GM04503 (cell line): ENCODE results near the gene FAM181A.

ENCODE experiments used
- DNase-seq: peaks from one replicate; pipeline ENCODE4 v3.0.0-alpha.2; 2012; ENCODE audit warnings: low read depth

The FAM181A gene

DNA sequence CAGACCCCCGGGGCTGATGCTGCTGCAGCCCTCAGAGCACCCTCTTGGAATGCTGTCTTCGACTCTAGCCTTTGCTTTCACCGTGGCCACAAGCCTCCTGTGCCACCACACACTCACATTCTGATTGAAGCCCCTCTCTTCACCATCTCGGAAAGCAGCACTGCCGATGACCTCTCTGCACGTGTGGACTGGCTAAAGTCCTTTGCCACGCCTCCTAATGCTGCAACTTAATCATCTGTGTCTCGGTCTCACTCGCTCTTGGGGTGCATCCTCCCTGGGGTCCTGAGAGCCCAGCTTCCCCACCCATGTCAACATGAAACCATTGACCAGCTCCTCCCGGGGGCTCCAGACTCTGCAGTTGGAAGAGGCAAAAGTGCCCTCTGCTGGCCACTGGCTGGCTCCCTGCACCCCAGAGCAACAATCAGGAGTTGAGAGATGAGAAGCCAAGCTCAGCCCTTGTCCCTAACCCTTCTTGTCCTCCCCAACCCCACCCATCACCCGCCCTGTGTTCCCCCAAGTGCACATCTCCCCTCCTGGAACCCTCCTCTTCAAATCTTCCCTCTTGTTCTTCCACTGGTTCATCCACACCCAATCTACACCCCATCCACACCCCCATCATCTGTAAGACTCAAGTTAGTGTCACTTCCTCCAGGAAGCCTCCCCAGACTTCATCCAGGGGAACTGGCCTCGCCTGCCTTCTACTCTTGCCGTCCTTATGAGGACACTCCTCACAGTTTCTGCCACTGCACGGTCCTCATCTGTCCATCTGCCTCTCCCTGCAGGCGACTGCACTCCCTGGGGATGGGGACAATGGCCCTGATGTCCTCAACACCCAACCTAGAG lies 23.6 kb upstream of the FAM181A start:
- DNase-seq, result no peak

DNA sequence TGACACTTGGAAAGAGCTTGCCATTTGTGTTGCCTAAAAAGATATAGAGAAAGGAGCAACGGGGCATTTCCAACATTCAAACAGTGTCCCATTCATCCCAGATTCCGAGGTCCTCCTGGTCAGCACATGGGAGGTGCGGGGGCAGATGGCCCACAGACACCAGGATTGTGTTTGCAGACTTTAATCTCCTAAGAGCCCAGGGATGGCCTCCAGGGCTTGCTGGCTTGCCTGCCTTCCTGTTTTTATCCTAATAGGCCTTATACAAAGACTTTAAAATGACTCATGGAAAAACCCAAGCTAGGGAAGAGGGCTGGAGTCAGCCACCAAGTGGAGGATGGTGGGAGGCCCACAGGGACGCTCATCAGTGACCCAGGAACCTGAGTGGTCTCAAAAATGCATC lies 21.5 kb upstream of the FAM181A start:
- no peak for DNase-seq

DNA sequence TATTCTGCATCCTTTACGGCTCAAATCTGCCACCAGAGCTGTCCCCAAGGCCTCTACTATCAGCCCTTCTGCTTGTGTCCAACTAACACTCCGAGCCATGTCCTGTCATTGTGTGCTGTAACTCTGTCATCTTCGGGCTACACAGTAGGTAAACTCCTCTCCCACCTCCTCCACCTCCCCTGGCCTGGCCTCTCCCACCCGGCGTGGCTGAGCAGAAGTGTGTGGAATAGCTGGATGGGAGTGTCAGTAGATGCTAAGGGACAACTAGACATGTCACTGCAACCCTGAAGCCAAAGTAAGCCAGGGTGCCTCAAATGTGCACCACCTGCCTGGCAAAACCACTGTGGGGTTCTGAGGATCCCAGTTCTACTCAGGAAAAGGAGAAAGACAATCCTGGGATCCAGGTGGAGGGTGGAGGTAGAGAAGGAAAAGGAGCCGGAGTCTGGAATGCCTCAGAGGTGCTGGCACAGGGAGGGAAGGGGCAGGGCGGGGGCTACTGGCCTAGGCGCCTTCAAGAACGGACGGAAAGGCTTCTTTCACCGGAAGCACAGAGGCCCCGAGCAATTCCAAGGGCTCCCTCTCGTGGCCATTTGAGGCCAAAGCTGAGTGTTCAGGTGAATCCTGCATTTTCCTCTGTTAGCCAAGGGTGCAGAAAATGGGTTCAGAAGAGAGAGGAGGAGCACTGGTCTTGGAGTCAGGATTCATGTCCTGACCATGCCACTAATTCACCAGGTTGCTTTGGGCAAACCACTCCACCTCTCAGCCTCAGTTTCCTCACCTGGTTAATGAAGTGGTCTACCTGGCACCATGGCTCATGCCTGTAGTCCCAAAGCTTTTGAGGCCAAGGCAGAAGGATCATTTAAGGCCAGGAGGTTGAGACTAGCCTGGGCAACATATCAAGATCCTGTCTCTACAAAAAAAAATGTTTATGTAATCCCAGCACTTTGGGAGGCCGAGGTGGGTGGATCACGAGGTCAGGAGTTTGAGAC lies 20.5 kb upstream of the FAM181A start:
- no peak for DNase-seq

DNA sequence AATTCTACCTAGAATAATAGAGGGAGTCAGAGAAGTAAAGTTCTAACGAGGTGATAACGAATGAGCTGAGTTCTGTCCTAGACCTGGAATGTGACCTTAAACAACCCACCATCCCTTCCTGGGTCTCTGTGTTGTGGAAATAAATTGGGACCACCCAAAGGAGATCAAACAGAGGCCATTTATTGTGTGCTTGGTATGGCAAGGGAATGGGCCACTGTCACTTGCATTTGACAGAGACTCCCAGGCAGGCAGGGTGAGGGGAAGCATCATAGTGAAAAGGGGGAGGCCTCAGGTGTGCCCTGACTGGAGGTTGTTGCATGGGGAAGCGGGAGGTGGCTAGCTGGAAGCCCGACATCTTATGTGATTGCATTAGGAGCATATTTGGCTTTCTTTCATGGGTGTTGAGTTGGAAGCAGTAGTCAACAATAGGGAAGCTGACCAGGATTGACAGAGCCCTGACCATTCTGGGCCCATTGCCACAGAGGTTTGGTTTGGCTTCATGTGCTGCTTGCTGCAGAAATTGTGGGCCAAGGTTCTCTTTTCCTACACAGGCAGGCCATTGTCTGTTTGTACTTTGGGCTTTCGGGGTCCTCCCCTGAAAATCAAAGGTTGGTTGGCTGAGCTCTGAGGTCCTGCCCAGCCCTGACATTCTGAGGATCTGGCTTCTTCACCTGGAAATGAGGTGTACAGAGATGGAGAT lies 17.6 kb upstream of the FAM181A start:
- no peak for DNase-seq

DNA sequence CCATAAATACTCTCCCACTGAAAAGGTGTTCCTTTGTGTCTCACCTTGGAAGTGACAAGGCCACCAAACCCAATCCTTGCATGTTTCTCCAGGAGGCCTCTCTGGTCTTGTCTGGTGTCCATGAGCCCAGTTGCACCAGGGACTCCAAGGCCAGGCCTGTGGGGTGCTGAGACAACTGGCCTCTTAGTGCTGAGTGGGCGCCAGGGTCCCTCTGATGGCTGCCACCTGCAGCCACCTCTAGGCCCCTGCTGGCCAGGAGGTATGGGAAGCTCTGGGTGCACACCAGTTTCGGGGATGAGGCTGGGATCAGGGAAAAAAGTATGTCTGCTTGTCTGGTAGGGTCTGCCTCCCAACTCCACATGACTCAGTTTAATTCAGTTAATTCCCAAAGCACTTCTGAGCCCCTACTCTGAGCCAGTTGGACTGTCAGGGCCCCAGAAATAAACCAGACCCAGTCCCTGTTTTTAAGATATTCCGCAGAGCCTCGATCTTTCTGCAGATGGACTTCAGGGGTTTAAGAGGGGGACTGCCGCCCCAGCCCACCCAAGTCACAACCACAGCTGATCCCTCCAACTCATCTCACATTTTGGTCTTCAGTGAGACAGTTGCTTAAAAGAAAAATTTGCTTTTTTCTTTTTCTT lies 15.0 kb upstream of the FAM181A start:
- no peak for DNase-seq

DNA sequence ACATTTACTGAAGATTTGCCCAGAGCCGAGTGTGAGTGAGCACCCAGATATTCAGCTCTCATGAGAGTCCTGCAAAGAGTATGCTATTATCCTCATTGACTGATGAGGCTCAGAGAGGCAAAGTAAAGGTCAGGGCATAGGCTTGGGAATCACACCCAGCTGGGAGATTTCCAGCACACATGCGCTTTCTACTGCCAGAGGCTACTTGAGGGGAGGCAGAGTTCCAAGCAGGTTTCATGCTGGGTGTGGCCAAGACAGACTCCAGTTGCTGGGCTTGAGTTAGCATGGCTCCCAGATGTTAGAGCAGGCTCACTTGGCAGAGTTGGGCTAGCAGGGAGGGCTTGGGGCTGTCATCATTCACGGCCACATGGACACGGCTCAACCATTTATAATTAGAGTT lies 14.4 kb upstream of the FAM181A start:
- no peak for DNase-seq

DNA sequence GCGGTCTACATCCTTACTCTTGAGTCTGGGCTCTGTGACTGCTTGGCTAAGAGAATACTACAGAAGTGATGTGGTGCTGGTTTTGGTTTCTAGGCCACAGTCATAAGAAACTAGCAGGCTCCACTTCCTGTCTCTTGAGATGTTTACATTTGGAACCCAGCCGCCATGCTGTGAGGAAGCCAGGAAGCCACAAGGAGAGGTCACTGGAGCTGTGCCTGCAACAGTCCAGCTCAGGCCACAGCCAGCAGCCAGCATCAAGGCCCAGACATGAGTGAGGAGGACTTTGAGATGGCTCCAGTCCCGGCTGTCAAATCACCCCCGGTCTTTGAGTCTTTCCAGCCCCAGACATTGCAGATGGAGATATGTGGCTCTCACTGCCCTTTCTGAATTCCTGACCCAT lies 12.9 kb upstream of the FAM181A start:
- no peak for DNase-seq

DNA sequence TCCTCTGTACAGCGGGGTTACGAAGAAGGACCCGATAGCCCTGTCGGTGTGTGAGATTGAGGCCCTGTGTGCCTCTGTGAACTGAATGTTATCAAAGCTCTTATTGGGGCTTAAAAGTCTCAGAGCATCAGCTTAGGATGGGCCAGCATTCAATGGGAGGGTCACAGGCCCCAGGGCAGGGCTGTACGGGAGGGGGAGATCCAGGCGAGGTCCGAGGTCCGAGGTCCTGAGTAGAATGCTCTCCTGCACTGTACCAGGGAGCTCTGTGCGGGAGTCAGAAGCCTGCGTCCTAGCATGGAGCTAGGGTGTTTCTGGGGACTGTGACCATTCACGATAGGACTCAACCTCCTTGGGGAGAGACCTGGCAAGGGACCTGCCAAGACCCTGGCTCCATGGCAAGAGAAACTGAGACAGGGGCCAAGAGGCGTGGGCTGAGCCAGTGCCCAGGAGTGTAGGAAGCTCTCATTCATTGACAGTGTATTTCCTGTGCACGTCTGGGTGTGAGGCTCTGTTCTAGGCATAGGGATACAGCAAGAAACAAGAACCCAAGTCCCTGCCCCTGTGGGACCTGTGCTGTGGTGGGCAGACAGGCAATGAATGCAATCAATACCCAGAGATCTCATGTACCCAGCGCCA lies 12.0 kb upstream of the FAM181A start:
- no peak for DNase-seq

DNA sequence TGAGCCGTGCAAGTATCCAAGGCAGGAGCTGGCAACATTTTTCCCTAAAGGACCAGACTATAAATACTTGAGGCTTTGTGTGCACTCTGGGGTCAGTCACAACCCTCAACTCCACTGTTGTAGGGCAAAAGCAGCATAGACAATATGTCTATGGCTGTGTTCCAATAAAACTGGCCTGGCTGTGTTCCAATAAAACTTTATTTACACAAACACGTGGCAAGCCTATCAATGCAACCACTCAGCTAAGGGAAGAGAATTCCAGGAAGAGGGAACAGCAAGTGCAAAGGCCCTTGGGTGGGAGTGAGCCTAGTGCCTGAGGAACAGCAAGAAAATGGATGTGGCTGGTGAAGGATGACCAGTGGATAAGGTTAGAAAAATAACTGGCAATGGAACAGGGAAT lies 11.3 kb upstream of the FAM181A start:
- no peak for DNase-seq

DNA sequence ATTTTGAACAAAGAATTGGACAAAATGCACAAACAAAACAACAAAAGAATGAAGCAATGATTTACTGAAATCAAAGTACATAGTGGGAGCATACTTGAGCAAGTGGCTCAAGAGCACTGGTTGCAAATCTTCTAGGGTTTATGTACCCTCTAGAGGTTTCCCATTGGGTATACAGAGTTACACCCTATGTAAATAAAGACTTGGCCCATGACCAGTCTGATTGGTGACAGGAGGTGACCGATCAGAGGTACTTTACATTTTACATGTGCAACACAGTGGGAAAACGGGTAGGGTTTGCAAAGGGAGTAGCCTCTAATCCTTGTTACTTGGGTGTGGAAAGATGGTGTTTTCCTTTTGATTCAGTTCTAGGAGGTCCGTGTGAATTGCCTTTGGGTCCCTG lies 10.6 kb upstream of the FAM181A start:
- DNase-seq, result no peak

DNA sequence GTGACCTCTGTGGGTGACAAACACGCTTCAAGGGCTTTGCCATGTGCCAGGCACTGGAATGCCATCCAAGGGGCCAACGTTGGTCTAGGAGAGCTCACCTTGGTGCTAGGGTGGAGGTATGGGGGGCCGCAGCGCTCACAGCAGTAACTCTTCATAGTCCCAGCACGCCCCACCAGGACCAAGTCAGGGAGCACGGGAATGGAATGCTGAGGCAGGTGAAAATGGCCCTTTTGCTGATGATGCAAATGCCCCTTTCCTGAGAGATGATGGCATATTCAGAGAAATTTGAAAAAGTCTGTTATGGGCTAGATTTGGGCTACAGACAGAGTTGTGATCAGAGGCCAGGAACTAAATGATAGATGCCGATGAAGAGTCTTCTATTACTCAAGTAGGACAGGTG lies 10.0 kb upstream of the FAM181A start:
- DNase-seq, result no peak

DNA sequence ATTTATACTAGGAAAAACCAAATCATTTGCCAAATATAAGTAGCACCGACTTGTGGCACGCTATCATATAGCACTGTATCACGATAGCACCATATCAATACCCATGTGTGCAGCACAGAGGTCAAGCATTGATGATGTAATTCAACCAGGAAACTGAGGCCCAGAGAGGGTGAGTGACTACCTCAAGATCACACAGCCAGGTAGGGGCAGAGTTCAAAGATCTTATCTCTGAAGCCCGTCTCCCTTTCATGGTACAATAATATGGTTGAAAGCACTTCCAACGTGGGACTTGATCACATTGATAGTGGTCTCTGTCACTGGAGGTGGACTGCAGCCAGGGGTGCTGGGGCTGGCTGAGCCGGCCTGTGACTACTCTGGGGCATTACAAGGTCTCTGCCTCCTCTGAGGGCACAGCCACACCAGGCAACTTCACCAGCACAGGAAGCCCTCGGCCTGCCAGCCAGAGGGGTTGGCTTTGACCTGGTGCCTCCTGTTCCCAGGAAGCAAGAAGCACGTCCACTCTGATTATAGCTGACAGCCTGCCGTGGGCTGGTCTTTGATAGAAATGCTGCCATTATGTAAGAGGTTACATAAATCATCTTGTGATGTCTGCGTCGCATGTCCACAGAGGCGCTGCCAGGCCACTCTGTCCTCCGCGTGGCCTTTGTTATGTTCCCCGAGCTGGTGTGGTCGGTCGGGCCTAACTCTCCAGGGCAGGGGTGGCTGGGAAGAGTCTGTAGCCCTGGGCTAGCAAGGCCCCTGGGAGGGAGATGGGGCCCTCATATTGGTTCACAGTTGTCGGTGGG lies 5.9 kb upstream of the FAM181A start:
- no peak for DNase-seq

DNA sequence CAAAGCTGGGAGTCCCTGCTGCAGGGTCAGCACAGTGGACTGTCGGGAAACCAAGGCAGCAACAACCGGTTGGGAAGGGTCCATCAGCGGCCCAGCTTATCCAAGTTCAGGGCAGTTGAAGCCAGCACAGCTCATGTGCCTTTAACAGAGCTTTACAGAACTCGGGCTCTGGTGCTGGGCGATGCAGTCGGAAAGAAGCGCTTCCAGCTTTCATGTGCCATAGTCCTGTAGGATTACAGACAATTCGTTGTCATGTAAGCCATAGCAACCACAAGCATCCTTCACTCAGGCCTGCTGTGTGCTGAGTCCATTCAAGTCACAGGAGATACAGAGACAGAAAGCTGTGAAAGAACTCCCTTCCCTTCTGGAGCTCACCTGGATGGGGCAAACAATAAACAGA lies 3.5 kb upstream of the FAM181A start:
- DNase-seq, result no peak

DNA sequence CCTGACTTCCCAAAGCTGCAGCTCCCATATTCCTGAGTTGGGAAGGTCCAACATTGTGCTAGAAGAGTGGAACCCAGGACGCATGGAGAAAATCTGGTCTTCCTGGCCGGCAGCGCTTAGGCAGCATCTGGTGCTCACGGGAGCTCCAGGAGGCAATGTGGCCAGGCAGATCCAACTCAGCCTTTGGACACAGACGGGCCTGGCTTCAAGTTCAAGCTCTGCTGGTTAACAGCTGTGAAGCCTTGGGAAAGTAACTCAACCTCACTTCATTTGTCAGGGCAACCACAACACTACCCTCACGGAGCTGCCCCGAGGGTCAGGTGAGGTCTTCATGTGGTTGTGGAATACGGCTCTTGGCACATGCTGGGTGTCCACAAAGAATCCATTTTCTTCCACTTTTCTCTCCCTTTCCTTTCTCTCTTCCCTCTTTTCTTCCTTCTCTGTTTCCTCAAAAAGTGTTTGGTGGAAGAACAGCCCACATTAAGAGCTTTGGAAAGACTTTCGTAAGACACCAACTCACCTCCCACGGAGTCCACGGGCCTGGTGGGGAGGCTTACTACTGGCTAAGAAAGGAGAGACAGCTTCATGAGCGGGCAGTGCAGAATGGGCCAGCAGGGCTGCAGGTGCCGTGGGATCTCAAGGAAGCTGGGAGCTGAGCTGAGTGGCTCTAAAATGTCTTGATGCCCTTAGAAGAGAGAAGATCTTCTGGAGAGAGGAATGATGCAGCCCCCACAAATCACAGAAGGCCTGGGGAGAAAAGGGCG lies 2.4 kb upstream of the FAM181A start:
- no peak for DNase-seq

DNA sequence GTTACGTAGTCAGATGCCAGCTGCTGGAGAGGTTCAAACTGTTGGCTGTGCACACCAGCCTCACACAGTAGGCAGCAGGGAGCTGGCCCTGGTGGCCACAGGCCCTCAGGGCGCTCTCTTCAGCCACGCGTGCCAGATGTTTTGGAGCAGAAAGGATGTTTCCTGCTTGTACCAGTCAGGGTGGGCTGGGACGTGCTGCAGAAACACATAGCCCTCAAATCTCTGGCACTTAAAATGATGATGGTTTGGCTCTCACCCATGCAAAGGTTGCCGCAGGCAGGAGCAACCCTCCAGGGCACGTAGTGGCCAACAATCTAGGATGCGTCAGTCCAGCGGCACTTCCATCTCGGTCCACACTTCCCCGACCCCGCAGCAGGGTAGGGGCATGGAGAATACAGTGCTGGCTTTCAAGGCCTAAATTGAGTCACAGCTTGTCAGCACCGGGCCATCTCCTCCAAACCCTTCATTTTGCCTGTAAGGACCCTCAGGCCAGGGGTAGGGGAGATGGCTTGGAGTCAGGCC lies 1.7 kb upstream of the FAM181A start:
- no peak for DNase-seq

DNA sequence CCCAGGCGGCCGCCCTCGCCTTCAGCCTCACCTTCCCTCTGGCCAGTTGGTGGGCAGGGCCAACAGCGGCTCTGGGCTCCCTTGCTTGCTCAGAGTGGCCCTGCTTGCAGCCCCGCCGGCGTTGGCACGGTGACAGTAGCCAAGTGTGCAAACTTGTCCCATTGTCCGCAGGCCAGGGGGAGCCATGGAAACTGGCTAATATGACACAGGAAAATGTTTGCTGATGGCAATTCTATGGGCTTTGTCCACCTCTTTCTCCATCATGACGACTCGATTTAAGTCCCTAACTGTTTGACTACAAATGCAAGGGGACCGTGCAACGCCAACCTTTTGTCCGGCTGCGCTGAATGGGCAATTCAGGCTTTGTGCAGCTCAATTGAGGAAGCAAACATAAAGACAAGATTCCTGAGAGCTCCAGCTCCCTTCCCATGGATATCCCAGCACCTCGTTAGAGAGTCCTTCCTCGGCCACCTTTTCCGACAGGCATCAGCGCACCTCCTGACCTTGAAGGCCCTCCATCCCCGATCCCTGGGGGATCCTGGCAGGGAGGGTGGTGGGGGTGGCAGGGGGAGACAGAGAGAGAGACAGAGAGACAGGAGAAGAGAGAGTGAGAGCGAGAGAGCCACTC lies 785 bp upstream of the FAM181A start:
- no peak for DNase-seq

DNA sequence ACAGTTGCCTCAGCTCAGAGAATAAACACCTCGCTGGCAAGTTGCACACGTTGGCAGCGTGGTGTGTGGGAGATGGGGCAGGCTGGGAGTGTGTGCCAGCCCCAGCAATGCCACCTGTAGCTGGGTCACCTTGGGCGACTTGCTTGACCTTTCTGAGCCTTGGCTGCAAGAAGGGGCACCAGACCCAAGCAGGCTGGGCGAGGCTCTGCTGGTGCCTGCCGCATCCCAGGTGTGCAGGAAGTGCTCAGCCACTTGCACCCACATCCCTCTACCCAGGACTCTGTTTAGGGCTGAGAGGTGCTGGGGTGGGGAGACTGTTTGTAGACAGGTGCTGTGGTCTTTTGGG lies 629 bp downstream of the FAM181A start:
- DNase-seq, result no peak

DNA sequence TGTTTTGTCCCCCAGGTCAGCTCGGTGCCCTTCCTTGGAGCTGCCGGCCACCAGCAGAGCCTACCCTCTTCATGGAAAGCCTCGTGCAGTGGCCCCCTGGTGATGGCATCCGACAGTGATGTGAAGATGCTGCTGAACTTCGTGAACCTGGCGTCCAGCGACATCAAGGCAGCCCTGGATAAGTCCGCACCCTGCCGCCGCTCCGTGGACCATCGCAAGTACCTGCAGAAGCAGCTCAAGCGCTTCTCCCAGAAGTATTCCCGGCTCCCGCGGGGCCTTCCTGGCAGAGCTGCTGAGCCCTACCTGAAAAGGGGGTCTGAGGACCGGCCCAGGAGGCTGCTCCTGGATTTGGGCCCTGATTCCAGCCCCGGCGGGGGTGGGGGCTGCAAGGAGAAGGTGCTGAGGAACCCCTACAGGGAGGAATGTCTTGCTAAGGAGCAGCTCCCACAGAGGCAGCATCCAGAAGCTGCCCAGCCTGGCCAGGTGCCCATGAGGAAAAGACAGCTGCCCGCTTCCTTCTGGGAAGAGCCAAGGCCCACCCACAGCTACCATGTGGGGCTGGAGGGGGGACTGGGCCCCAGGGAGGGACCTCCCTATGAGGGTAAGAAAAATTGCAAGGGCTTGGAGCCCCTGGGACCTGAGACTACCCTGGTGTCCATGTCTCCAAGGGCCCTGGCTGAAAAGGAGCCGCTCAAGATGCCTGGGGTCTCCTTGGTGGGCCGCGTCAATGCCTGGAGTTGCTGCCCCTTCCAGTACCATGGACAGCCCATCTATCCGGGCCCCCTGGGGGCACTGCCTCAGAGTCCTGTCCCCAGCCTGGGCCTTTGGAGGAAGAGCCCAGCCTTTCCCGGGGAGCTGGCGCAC lies 1.3 kb downstream of the FAM181A start:
- no peak for DNase-seq
